GM21528 (cell line): ENCODE results near the gene PILRB.
"Not testable (repeated sequence)": the region's sequence is repeated elsewhere in the genome, so short reads cannot be mapped to it uniquely, and the experiment has no call there.

Experiments
- ATAC-seq: cut with Tn5 transposase; IDR thresholded peaks from one replicate; pipeline ENCODE4 v1.9.1; 2021; ENCODE audit warnings: mild to moderate bottlenecking, moderate library complexity; ENCODE audit not compliant: unreplicated experiment, low FRiP score

PILRB gene

DNA sequence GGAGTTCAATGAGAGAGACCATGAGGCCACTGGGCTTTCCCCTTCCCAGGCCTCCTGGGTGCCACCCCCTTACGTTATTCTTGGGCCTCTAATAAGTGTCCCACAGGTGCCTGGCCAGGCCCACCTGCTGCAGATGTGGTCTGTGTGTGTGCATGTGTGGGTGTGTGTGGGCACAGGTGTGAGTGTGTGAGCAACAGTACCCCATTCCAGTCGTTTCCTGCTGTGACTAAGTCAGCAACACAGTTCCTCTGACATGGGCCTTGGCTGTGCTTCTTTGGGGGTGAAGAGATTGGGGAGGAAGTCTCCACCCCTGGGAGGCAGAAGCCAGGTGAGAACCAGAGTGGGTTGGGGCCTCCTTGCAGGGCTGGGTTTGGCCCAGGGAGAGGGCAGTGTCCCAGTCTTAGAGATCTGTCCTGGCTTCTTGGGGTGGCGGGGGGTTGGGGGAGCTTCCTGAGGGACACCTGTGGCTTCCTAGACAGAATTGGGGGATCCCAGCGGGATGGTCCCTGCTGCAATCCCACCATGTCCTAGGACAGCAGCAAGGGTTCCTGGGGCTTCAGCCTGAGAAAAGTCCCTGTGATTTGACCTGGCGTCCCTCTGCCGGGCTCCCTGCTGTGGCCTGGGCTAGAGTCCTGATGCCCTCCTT is 4.1 kb upstream of the PILRB start:
- no peak for ATAC-seq

DNA sequence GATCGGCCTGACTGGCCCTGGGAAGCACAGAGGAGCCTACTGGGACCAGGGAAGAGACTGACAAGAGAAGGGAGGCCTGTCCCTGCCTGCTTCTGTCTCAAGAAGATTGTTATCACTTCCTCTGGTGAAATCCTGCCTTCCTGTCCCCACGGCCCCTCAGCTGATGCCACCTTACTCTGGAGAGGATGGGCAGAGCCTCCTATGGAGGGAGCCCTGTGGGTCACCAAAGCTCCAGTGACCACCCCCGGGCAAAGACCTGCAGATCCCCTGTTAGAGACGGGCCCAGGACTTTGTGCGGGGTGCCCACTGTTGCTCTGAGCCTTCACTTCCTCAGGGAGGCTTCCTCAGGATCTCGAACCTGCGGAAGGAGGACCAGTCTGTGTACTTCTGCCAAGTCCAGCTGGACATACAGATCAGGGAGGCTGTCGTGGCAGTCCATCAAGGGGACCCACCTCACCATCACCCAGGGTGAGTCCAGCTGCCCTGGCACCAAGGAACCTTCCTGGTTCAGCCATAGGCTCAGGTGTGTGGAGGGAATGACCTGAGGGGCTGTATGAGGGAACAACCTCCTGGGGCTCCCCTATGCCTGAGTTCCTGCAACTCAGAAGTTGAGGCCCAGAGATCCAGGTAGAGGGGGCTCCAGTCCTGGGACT is 1.4 kb upstream of the PILRB start:
- no peak for ATAC-seq

DNA sequence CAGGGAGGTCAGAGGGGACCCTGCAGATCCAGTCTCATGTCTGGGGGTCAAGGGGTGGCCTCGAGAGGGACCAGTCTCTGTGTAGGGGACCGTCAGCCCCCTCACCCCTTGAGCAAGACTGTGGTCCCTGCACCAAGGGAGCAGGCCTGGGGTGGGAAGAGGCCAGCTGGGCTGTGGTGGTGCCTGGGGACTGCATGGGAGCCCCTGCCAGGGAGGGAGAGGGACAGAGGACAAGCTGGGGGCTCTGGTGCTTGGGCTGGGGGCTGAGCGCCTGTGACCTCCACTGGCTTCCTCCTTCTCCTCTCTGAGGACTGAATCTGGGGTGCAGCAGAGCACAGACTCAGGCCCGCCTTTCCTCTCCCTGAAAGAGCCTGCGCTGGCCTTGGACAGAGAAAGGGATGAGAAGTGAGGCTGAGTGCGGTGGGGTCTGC is 771 bp upstream of the PILRB start:
- no peak for ATAC-seq

DNA sequence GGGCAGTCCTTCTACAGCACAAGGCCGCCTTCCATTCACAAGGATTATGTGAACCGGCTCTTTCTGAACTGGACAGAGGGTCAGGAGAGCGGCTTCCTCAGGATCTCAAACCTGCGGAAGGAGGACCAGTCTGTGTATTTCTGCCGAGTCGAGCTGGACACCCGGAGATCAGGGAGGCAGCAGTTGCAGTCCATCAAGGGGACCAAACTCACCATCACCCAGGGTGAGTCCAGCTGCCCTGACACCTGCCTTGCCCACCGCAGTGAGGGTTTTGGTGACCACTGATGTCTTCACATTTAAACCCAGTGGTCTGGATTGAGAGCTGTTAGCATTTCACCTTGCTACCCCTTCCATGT is 918 bp downstream of the PILRB start:
- ATAC-seq = no peak

DNA sequence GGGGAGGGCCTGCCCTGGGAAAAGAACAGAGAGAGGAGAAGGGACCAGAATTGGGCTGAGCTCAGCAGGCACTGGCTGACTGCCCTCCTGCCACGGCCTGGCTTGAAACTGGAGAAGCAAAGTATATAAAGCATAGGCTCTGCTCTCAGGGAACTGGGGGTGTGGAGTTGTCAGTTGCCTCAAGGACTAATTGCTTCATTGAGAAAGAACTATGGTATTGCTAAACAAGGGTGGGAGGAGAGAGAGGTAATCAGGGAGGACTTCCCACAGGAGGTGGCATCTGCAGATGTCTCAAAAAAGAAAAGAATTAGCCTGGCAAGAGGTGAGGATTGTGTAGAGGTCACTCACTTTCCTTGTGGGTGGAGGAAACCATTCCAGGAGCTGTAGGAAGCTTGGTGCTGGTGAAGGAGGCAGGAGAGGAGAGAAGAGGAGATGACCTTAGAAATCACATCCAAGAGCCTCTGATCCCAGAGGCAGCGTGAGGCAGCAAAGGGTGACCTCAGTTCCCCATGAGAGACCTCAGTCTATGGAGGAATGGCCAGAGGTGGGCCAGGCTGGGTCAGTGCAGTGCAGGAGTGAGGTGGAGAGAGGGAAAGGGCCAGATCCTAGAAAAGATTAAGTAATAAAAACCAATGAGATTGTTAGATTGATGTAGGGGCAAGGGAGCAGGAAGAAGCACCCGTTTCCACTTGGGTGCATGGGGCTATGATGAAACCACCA is 2.4 kb downstream of the PILRB start:
- ATAC-seq = no peak

DNA sequence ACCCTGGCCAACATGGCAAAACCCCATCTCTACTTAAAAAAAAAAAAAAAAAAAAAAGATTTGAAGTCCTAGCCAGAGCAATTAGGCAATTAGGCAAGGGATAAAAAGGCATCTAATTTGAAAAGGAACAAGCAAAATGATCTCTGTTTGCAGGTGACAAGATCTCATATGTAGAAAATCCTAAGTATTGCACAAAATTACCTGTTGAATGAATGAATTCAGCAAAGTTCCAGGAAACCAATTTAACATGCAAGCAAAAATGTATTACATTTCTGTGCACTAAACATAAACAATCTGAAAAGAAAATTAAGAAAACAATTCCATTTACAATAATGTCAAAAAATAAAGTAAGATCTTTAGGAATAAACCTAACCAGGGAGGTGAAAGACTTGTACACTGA is 5.2 kb downstream of the PILRB start:
- ATAC-seq = no peak

DNA sequence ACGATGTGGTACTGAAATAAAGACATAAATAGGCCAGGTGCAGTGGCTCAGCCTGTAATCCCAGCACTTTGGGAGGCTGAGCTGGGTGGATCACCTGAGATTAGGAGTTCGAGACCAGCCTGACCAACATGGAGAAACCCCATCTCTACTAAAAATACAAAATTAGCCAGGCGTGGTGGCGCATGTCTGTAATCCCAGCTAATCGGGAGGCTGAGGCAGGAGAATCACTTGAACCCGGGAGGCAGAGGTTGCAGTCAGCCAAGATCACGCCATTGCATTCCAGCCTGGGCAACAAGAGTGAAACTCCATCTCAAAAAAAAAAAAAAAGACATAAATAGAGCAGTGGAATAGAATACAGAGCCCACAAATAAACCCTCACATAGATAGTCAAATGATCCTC is 5.9 kb downstream of the PILRB start:
- ATAC-seq = not testable (repeated sequence)

DNA sequence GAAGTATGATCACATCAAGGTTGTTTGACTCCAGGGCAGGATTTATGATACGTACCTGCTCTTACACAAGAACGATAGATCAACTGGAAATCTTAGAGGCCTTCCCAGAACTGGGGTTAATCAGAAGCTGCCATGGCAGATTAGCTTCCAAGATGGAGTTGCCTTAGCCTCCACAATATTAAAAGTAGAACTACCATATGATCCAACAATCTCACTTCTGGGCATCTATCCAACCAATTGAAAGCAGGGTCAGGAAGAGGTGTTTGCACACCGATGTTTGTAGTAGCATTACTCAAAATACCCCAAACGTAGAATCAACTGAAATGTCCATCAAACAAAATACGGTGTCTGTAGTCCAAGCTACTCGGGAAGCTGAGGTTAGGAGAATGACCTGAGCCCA is 6.6 kb downstream of the PILRB start:
- ATAC-seq = no peak

DNA sequence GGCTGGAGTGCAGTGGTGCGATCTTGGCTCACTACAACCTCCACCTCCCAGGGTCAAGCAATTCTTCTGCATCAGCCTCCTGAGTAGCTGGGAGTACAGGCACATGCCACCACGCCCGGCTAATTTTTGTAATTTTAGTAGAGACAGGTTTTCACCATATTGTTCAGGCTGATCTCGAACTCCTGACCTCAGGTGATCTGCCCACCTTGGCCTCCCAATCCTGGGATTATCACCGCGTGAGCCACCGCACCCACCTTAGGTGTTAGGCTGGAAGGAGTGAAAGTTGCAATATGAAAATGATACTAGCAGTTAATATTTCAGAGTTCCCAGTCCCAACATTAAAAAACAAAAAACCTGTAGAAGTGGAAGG is 8.1 kb downstream of the PILRB start:
- not testable (repeated sequence) for ATAC-seq

DNA sequence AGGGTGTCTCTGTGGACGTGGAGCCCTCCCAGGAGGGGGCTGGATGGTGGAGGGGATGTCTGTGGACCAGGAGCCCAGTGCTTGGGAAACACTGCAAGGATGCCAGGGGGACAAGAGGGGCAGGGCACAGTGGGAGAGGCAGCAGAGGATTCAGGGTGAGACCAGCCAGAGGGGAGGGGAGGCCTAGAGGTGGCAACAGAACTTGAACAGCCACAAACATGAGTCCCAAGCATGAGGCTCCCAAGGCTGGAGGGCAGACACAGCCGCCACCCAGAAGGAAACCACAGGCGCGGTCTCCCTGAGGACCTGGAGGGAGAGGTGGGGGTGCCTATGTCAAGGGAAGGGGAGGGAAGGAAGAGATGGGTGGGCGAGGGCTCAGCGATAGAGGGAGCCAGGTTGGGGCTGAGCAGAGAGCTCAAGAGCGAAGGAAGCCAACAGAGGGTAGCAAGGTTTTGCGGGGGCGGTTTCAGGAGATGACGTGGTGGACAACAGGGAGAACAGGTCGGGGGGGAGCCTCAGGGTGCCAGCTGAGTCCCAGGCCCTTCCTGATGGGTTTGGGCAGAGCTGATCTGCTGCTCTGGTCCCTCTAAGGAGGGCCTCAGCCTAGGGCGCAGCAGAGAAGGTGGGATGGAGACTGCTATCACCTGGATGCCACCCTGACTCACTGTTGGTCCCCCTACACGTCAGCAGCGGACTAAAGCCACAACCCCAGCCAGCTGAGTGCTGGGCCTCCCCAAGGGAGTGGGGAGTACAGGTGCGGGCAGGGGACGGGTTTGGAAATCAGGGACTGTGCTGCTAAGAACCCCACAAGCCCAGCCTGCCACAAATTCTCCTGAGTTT is 8.7 kb downstream of the PILRB start:
- ATAC-seq = no peak

DNA sequence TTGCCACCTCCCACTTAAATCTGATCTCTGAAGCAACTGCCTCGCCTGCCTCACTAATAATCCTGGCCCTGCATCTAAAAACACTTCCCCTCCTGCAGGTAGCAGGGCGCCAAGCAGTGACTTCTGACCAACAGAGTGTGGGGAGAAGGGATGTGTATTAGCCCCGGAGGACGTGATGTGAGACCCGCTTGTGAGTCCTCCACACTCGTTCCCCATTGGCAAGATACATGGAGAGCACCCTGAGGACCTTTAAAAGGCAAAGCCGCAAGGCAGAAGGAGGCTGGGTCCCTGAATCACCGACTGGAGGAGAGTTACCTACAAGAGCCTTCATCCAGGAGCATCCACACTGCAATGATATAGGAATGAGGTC is 9.3 kb downstream of the PILRB start:
- no peak for ATAC-seq

DNA sequence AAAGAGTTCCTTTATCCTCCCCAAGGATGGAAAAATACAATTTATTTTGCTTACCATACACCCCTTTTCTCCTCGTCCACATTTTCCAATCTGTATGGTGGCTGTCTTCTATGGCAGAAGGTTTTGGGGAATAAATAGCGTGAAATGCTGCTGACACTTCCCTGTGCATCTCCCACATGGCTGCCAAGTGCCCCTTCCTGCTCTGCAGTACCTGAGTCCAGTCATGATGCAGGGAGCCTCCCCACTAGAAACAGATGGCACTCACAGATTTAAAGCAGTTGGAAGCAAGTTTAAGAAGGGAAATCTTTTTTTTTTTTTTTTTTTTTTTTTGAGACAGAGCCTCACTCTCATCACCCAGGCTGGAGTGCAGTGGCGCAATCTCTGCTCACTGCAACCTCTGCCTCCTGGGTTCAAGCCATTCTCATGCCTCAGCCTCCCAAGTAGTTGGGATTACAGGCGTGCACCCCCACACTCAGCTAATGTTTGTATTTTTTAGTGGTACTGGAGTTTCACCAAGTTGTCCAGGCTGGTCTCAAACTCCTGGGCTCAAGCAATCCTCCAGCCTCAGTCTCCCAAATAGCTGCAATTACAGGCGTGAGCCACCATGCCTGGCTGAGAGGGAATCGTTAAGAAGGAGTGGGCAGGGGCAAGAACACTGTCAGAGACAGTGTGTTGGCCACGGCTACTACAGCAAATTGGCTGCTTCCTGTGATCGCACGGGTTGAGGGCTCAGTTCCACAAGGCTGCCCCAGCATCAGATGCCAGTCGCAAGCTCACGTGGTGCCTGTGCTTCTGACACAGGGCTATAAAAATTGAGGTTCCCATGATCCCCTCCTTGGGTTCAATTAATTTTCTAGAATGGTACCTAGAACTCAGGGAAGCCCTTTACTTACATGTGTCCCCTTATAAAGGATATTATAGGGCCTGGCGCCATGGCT is 10.0 kb downstream of the PILRB start:
- no peak for ATAC-seq

DNA sequence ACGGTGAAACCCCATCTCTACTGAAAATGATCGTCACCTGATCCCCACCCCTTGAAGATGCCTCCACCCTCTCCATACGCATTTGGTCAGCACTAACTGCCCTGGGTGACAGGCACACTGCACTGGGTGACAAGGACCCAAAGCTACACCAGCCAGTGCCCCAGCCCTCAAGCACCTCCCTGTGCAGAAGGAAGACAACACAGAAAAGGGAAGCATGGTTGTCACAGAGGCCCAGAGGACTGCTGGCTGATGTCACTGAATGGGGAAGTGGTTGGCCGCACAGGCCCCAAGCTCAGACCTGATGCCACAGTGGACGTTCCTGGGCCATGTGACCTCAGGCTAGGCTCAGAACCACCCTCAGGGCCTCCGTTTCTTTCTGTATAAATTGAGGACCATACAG is 11.2 kb downstream of the PILRB start:
- peak; percentile 53 for ATAC-seq

DNA sequence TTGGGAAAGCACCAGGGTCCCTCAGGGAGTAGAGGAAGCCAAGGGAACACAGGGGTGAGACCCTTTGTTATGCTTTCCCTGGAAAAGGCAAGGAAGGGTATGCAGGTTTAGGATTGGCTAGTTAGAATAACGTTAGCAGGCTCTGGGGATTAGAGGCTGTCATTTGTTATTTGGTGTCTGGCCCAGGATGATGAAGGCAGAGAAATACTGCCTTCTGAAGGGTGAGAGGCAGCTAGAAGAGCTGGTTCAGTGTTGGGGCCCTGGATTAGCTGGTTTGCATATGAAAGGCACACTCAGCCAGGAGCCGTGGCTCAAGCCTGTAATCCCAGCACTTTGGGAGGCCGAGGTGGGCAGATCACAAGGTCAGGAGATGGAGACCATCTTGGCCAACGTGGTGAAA is 12.4 kb downstream of the PILRB start:
- no peak for ATAC-seq

DNA sequence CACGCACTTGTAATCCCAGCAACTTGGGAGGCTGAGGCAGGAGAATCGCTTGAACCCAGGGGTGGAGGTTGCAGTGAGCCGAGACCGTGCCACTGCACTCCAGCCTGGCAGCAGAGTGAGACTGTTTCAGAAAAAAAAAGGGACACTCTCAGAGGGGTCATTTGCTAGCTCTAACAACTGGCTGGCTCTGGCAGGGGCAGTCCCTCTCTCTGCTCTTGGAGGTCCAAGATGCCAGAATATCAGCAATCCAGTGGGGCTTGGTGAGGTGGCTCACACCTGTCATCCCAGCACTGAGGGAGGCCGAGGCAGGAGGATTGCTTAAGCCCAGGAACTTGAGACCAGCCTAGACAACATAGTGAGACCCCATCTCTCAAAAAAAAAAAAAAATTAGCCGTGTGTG is 12.8 kb downstream of the PILRB start:
- no peak for ATAC-seq

DNA sequence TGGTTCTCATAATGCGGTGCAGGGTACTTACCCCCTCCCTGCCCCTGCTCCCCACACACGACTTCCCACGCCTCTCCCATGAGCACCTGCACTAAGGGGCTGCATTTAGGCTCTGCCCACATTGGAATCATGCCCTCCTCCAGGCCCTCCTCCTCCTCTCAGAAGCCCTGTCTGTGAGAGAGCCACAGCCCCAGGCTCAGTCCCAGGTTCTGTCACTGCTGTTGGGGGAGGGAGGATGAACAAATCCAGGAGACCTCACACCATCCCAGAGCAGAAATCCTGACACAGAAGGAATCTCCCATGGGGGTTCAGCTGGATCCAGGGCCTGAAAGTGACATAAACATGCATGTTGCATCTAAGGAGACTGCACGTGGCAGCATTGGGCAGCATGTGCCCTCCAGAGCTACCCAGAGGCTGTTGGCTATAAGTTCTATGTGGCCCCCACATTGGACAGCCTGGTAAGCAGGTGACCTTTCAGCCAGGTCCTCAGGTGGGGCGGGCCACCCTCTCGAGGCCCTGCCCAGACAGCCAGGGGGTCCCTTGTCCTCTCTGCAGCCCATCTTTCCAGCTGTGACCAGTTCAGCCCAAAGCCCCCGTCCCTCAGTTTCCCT is 13.7 kb downstream of the PILRB start:
- ATAC-seq = no peak

DNA sequence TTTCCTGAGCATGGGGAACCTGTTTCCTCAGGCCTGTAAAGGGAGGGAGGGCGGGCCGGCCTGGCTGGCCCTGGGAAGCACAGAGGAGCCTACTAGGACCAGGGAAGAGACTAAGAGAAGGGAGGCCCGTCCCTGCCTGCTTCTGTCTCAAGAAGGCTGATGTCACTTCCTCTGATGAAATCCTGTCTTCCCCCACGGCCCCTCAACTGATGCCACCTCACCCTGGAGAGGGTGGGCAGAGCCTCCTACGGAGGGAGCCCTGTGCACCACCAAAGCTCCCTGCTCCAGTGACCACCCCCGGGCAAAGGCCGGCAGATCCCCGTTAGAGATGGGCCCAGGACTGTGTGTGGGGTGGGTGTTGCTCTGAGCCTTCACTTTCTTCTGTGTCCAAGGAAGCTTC is 14.3 kb downstream of the PILRB start:
- no peak for ATAC-seq

DNA sequence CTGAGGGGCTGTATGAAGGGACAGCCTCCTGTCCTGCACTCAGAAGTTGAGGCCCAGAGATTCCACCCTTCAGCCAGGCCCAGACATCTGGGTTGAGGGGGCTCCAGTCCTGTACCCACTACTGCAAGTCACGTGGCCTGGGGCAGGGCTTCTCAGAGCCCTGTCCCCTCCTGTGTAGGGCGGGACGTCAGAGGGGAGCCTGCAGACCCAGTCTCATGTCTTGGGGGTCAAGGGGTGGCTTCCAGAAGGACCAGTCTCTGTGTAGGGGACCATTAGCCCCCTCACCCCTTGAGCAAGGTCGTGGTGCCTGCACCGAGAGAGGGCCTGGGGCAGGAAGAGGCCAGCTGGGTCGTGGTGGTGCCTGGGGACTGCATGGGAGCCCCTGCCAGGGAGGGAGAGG is 14.8 kb downstream of the PILRB start:
- ATAC-seq = no peak

DNA sequence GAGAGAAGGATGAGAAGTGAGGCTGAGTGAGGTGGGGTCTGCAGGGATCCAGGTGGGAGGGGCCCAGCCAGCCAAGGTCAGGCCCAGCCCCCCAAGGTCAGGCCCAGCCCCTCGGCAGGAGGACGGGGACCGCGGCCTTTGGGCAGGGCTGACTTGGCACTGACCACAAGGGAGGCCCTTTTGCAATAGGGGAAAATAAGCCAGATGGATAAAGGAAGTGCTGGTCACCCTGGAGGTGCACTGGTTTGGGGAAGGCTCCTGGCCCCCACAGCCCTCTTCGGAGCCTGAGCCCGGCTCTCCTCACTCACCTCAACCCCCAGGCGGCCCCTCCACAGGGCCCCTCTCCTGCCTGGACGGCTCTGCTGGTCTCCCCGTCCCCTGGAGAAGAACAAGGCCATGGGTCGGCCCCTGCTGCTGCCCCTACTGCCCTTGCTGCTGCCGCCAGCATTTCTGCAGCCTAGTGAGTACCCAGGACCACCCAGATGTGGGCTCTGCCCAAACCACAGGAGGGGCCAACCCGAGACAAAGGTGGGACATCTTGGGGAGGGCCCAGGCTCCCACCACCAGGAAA is 15.4 kb downstream of the PILRB start, which contains the start of gene PILRA:
TSS of gene PILRA (plus strand) at position 227 of the 571 bp plus-strand sequence. CDS start at position 397, 170 bp downstream.
- ATAC-seq = no peak
